ENCODE data around the gene SMYD4.
A peak's percentile ranks its signal among the peaks of the same experiment; 100 is the strongest.
"Not testable (repeated sequence)": the region's sequence is repeated elsewhere in the genome, so short reads cannot be mapped to it uniquely, and the experiment has no call there.

SMYD4 gene

DNA sequence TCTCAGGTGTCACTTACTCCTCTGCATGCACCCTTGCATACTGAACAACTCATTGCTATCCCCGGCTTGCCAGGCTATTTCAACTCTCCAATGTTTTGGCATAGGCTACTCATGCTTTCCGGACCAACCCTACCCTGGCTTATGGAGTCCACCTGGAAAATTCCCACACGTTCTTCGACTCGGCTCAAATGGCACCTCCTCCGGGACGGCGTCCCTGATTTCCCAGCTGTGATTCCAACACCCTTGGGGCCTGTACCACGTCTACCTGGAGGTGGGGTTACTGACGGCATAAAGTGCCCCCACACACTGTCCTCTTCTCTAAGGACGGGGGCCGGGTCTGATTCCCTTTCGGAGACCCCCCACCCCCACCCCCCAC, 498 bp downstream of the SMYD4 start:
- FAIRE-seq (no peak), DNase-seq (ENCODE audit: low spot score) (no peak)

GRCh38 chr17:1820528-1821252, 9.0 kb downstream of the SMYD4 start:
- DNase-seq (ENCODE audit: low spot score) (no peak), FAIRE-seq (no peak)

DNA sequence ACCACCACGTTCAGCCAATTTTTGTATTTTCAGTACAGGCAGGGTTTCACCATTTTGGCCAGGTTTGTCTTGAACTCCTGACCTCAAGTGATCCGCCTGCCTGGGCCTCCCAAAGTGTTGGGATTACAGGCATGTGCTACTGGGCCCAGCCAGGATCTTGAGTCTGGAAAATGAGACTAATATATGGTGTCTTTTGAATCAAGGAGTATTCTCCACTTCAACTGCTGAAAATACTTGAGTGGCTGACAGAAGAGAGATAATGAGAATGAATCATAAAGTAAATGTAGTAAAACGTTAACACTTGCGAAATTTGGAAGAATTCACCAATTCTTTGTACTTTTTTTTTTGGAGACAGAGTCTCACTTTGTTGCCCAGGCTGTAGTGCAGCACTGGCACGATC, 16.6 kb downstream of the SMYD4 start:
- FAIRE-seq (no peak), DNase-seq (ENCODE audit: low spot score) (no peak)

GRCh38 chr17:1810450-1811103, 19.1 kb downstream of the SMYD4 start:
- FAIRE-seq = no peak
- DNase-seq (ENCODE audit: low spot score) = no peak

DNA sequence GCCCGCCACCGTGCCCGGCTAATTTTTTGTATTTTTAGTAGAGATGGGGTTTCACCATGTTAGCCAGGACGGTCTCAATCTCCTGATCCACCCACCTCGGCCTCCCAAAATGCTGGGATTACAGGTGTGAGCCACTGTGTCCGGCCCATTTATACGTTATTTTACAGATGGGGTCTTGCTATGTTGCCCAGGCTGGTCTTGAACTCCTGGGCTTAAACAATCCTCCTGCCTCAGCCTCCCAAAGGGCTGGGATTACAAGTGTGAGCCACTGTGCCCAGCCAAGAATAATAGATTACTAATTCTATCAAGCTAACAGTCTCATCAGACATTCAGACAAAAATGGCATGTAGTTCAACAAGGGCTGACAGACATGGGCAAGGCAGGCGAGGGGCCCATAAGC, 19.9 kb downstream of the SMYD4 start:
- DNase-seq (ENCODE audit: low spot score); FAIRE-seq: not testable (repeated sequence)

DNA sequence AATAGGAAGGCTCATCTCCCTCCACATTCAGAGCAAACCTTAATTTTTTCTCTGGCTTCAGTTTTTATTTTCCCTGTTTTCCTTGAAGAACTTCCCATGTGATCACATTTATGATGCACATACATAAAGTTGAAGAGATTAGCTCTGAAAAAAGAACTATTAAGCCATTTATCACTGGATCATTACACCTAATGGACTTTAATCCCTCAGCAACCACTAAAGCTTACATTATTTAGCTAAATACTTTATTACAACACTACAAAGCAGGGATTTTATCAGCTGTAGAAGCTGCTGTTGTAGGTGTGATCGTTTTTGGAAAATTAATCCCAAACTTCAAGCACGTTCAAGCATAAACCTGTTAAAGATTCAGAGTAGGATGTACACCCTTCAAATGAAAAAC, 21.1 kb downstream of the SMYD4 start:
- DNase-seq (ENCODE audit: low spot score) = no peak
- no peak for FAIRE-seq

DNA sequence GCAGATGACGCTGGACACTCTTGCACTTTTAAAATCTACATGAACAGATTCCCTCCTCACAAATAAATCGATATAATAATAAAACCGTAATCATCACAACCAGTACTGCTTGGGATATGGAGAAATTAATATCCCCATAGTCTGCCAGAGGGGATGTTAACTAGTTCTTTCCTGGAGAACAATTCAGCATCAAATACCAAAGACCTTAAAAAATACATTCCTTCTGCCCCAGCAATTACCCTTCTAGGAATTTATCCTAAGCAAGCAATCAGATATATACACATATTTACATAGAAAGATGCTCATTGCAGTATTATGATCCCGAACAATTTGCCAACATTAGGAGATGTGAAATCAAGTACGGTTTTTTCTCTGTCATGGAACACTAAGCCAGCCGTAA, 21.8 kb downstream of the SMYD4 start:
- FAIRE-seq = no peak
- no peak for DNase-seq (ENCODE audit: low spot score)

- FAIRE-seq (no peak), DNase-seq (ENCODE audit: low spot score) (no peak)
These were observed 26.4 kb downstream of the SMYD4 start for GRCh38 chr17:1803280-1803679.

DNA sequence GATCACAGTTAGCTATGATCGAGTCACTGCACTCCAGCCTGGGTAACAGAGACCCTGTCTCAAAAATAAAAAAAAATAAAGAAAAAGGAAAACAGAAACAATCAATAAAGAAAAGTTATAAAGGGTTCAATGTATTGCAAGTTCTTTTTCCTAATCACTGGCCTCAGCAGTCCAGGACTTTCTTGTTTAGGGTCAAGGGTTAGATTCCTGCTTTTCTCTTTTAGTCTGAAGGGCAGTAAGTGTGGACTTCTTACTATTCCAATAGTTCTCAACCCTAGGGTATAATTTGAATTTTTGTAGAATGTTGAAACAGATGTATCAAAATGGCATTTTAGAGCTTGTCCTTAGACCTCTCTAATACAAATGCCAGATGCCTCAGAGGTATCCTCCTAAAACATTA, 27.3 kb downstream of the SMYD4 start:
- no peak for FAIRE-seq
- no peak for DNase-seq (ENCODE audit: low spot score)

DNA sequence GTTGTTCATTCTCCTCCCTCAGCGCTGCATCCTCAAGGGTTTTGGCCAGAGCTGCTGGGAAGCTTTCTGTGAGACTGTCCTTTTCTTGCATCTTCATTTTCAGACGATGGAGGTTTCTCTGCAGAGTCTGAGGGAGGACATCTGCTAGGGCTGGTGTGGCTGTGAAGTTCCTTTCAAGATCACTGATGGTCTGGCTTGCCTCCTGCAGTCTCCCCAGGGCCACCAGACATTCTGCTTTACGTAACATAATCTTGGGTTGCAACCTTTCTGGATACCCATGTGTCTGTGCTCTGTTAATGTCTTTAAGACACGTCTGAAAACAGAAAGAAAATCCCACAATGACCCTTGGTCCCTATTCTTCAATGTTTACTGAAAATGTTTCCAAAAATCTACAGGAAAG, 29.0 kb downstream of the SMYD4 start:
- FAIRE-seq = no peak
- no peak for DNase-seq (ENCODE audit: low spot score)

GRCh38 chr17:1800240-1800639, 29.5 kb downstream of the SMYD4 start:
- DNase-seq (ENCODE audit: low spot score) = no peak
- no peak for FAIRE-seq

GRCh38 chr17:1797846-1798245, 31.9 kb downstream of the SMYD4 start:
- FAIRE-seq; DNase-seq (ENCODE audit: low spot score): not testable (repeated sequence)

GRCh38 chr17:1797323-1797722, 32.4 kb downstream of the SMYD4 start:
- DNase-seq (ENCODE audit: low spot score) = no peak
- FAIRE-seq = no peak

DNA sequence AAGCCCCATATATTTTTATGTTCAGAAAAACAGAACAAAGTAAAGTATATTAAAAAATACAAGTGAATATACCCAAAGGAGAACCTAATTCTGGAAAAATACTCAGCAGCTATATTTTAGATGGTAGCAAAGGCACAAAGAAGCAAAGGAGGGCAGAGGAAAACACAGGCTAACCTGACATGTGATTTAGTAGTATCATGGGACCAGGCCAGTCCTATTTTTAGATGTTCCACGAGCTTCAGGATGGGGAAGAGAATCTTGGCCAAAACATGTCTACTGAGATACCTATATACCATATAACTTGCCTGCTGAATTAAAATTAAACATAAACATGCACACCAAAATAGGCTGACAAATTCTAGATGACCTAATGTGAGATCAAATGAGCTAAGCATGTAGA, 32.9 kb downstream of the SMYD4 start:
- FAIRE-seq (no peak), DNase-seq (ENCODE audit: low spot score) (no peak)

- FAIRE-seq = no peak
- no peak for DNase-seq (ENCODE audit: low spot score)
These were observed 36.3 kb downstream of the SMYD4 start for GRCh38 chr17:1793447-1793806.

DNA sequence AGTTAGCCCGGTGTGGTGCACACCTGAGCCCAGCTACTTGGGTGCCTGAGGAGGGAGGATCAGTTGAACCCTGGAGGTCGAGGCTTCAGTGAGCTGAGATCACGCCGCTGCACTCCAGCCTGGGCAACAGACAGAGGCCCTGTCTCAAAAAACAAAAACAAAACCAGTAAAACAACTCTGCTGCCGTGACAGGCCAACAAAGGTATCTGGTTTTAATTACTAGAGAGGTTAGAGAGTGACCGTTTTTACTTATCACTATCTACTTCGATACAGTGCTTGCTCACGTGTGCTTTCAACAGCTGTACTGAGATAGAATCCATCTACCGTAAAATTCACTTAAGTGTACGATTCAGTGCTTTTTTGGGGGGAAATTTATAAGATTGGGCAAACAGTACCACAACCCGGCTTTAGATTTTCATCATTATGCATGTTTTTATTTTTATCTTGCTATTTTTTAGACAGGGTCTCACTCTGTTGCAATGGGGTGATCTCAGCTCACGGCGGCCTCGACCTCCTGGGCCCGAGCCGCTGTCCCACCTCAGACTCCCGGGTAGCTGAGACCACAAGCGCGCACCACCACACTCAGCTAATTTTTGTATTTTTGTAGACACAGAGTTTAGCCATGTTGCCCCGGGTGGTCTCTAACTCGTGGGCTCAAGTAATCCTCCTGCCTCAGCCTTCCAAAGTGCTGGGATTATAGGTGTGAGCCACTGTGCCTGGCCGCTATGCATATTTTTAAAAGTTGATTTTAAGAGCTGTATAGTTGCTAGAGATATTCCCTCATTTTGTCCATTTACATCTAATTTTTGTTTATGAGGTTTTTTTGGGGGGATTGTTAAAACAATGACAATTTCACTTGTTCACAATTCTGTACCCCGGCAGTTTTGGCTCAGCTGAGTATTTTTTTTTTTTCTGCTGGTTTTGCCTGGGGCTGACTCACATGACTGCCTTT, 36.9 kb downstream of the SMYD4 start:
- FAIRE-seq (no peak), DNase-seq (ENCODE audit: low spot score) (no peak)

DNA sequence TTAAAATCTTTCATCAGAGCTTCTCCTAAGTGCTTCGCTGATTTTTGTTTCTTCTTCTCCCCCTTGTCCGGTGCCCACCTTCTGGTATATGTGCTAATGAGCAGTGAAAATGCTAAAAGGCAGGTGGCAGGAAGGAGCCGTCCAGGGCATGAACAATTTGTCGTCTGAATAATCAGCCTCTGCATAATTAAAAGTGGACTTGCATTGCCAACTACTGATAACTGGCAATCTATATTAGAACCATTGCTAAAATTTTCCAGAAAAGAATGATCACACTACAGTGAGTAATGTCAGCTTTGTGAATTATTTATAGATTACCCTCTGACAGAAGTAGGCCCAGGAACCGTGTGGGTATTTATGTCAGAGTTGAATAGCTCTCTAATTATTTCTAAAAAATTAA, 39.8 kb downstream of the SMYD4 start:
- no peak for DNase-seq (ENCODE audit: low spot score)
- peak; percentile 82 for FAIRE-seq

GRCh38 chr17:1787301-1787902, 42.3 kb downstream of the SMYD4 start:
- peak; percentile 96 for FAIRE-seq

DNA sequence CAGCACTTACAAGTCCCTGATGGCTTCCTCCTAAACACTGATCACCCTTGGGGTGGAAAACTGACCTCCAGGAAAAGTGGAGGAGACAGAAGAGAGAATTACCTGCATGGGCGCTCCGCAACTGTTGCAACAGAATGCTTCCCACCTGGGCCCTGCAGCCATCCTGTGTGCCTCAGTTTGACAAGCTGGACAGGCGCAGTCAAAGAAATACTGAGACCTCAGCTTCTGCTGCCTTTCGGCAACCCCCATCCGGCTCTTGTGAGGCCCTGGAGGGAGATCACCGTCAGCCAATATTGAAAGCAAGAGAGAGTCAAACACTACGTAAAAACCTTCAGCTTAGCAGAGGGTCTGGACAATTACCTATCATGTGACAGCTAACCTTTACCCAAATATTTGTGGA, 43.0 kb downstream of the SMYD4 start:
- FAIRE-seq = no peak
- DNase-seq (ENCODE audit: low spot score) = no peak

More at GRCh38 chr17:1787301-1787902, 42.3 kb downstream of the SMYD4 start:
- DNase-seq (ENCODE audit: low spot score) = peak; percentile 88

DNA sequence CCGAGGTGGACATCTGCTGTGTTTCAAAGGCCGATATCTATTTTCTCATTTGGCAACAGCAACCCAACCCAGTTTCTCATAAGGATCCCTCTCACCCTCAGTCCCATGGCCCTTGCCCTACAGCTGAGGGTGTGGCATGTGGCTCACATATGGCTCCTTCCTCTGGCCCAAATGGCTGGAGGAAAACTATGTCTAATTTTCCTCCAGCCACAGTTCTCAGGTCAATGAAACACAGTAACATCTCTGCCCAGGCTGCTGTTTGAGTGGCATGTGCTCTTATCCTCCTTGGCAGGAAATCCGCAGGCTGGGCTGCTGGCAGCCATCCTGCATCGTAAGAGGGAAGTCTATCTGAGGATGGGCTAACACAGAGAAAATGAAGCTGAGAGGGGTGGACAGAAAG, 43.8 kb downstream of the SMYD4 start:
- no peak for DNase-seq (ENCODE audit: low spot score)
- no peak for FAIRE-seq

GRCh38 chr17:1783834-1784611, 45.7 kb downstream of the SMYD4 start:
- FAIRE-seq (no peak), DNase-seq (ENCODE audit: low spot score) (no peak)
